HepG2 (cell line): ENCODE measurements around the gene HAO2. TPM values are rescaled to one million over a fixed set of nuclear protein-coding genes. Genes with fewer than 3 reads are reported as not detected.
A peak's percentile ranks its signal among the peaks of the same experiment; 100 is the strongest.

Source experiments
- PCBP2 ChIP-seq: fragments of 200-400 bp; formaldehyde crosslinking; optimal IDR thresholded peaks from 2 replicates; pipeline ENCODE3; 2018; ENCODE audit warnings: low read length, low read depth; ENCODE audit not compliant: poor library complexity, severe bottlenecking
- PRPF4 ChIP-seq: fragments of 200-400 bp; formaldehyde crosslinking; IDR thresholded peaks from 2 replicates; pipeline ENCODE4 v1.6.1; 2016; ENCODE audit warnings: low read length, low read depth; ENCODE audit not compliant: poor library complexity, severe bottlenecking
- RFXAP ChIP-seq: sonication (generic); formaldehyde crosslinking; IDR thresholded peaks from 2 replicates; pipeline ENCODE4 v1.4.0; 2020; ENCODE audit warnings: missing genetic modification reagents, borderline replicate concordance
- TARDBP ChIP-seq: sonication (generic); formaldehyde crosslinking; IDR thresholded peaks from 2 replicates; pipeline ENCODE4 v1.8.0; 2022; ENCODE audit warnings: mild to moderate bottlenecking, missing genetic modification reagents
- TP53 ChIP-seq: sonication (generic); formaldehyde crosslinking; conservative IDR thresholded peaks from 2 replicates; pipeline ENCODE4 v1.4.0; 2020; ENCODE audit warnings: missing genetic modification reagents
- TSC22D2 ChIP-seq: sonication (generic); formaldehyde crosslinking; IDR thresholded peaks from 2 replicates; pipeline ENCODE4 v1.5.1; 2020; ENCODE audit warnings: missing genetic modification reagents, mild to moderate bottlenecking, borderline replicate concordance
- ZFAT ChIP-seq: sonication (generic); formaldehyde crosslinking; conservative IDR thresholded peaks from 2 replicates; pipeline ENCODE4 v1.8.1; 2023; ENCODE audit warnings: missing genetic modification reagents, inconsistent platforms
- ZNF232 ChIP-seq: sonication (generic); formaldehyde crosslinking; IDR thresholded peaks from 2 replicates; pipeline ENCODE4 v1.4.0; 2020; ENCODE audit warnings: missing genetic modification reagents, borderline replicate concordance
- ZNF337 ChIP-seq: sonication (generic); formaldehyde crosslinking; IDR thresholded peaks from 2 replicates; pipeline ENCODE4 v1.5.1; 2020; ENCODE audit warnings: missing genetic modification reagents, low read depth, mild to moderate bottlenecking, borderline replicate concordance
- ZNF350 ChIP-seq: sonication (generic); formaldehyde crosslinking; IDR thresholded peaks from 2 replicates; pipeline ENCODE4 v1.4.0; 2020; ENCODE audit warnings: mild to moderate bottlenecking, low read depth, missing genetic modification reagents, borderline replicate concordance
- ZNF772 ChIP-seq: sonication (generic); formaldehyde crosslinking; IDR thresholded peaks from 2 replicates; pipeline ENCODE4 v1.5.0; 2020; ENCODE audit warnings: mild to moderate bottlenecking, missing genetic modification reagents
- ZNF839 ChIP-seq: sonication (generic); formaldehyde crosslinking; IDR thresholded peaks from 2 replicates; pipeline ENCODE4 v1.4.0; 2020; ENCODE audit warnings: missing genetic modification reagents, mild to moderate bottlenecking, borderline replicate concordance
- polyA plus RNA-seq, 8 experiments: library from polyadenylated mRNA; depleted of rRNA in 3 of 8; stranded (reverse) in 7 of 8; unstranded in 1 of 8; fragments of >200 nt; fragmentation: Illumina TruSeq in 4 of 8; extraction: Trizol in 4 of 8; gene quantifications; 2 replicates each; pipeline versions ENCODE4 v1.2.1 to v1.2.3, GENCODE V29; 2011 to 2016; ENCODE audit warnings: low read depth in 4 of 8, missing spikeins in 1 of 8, mixed read lengths in 1 of 8; ENCODE audit not compliant: insufficient read depth in 1 of 8
- total RNA-seq, 5 experiments: library from RNA; depleted of rRNA; stranded (reverse); fragments of >200 nt; fragmentation: Illumina TruSeq; extraction: Trizol; gene quantifications; 2 replicates each; pipeline ENCODE4 v1.2.3, GENCODE V29; 2016; ENCODE audit warnings: low read depth in 1 of 5
- TF ChIP-seq, protein P1 (sequence below): IDR thresholded peaks from 2 replicates; pipeline ENCODE4 v1.6.1; 2016; ENCODE audit warnings: low read depth
- TF ChIP-seq, protein P2 (sequence below), 2 experiments: fragments of 450-650 bp in 1 of 2; sonication (generic) in 1 of 2; formaldehyde crosslinking in 1 of 2; IDR thresholded peaks; 2 replicates each; pipeline versions ENCODE4 v1.6.1 to v1.8.0; 2016 to 2022; ENCODE audit warnings: antibody characterized with exemption in 1 of 2, mild to moderate bottlenecking in 1 of 2, missing genetic modification reagents in 1 of 2
- TF ChIP-seq, protein P3 (sequence below): sonication (generic); formaldehyde crosslinking; IDR thresholded peaks from 2 replicates; pipeline ENCODE4 v1.8.0; 2022; ENCODE audit warnings: mild to moderate bottlenecking, missing genetic modification reagents, borderline replicate concordance

Gene HAO2
- total and polyA plus RNA-seq, 2 of the 13 experiments (the other 11 are each of a cell fraction or from before 2014, with no cell fraction given): 0.05 to 0.09 TPM

DNA sequence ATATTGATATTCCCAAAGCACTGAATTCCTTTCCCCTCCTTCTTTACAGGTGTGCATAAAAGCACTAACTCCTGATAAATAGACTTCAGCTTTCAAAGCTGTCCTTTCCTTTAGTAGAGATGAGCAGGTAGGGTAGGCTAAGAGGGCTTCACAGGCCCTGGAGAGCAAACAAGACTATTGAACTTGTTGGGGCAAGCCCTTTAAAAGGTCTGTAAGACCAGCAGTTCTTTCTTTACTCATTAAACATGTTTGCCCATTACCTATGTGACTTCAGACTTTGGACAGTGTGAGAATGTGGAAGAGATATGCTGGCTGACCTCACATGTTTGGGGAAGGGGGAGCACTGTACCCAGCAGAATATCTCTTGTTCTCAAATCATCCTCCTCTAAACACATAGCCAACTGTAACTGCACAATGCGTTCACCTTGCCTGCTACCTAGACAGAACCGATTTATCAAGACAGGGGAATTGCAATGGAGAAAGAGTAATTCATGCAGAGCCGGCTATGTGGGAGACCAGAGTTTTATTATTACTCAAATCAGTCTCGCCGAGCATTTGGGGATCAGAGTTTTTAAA lies 27.1 kb upstream of the HAO2 start (continued):
- TF ChIP-seq ZNF350 (CRISPR knock-in tag) (peak; percentile 30; the same call in 1 of the 2 replicates), TP53 (CRISPR knock-in tag) (peak; percentile 99), RFXAP (CRISPR knock-in tag) (peak; percentile 48; the same call in 1 of the 2 replicates), ZFAT (CRISPR knock-in tag) (no peak), ZNF839 (CRISPR knock-in tag) (no peak), PCBP2 (no peak), PRPF4 (no peak), ZNF337 (CRISPR knock-in tag) (0 out of 2 replicates have a peak, but pooled peaks have one; percentile 67), TARDBP (CRISPR knock-in tag) (peak; percentile 83), ZNF772 (peak; percentile 59; the same call in 1 of the 2 replicates), TSC22D2 (CRISPR knock-in tag) (no peak), ZNF232 (CRISPR knock-in tag) (0 out of 2 replicates have a peak, but pooled peaks have one; percentile 19)
- TF ChIP-seq, protein P1, sequence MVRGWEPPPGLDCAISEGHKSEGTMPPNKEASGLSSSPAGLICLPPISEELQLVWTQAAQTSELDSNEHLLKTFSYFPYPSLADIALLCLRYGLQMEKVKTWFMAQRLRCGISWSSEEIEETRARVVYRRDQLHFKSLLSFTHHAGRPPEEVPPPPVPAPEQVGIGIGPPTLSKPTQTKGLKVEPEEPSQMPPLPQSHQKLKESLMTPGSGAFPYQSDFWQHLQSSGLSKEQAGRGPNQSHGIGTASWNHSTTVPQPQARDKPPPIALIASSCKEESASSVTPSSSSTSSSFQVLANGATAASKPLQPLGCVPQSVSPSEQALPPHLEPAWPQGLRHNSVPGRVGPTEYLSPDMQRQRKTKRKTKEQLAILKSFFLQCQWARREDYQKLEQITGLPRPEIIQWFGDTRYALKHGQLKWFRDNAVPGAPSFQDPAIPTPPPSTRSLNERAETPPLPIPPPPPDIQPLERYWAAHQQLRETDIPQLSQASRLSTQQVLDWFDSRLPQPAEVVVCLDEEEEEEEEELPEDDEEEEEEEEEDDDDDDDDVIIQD (CRISPR knock-in tag): peak; percentile 84; the same call in 1 of the 2 replicates
- TF ChIP-seq, protein P2, sequence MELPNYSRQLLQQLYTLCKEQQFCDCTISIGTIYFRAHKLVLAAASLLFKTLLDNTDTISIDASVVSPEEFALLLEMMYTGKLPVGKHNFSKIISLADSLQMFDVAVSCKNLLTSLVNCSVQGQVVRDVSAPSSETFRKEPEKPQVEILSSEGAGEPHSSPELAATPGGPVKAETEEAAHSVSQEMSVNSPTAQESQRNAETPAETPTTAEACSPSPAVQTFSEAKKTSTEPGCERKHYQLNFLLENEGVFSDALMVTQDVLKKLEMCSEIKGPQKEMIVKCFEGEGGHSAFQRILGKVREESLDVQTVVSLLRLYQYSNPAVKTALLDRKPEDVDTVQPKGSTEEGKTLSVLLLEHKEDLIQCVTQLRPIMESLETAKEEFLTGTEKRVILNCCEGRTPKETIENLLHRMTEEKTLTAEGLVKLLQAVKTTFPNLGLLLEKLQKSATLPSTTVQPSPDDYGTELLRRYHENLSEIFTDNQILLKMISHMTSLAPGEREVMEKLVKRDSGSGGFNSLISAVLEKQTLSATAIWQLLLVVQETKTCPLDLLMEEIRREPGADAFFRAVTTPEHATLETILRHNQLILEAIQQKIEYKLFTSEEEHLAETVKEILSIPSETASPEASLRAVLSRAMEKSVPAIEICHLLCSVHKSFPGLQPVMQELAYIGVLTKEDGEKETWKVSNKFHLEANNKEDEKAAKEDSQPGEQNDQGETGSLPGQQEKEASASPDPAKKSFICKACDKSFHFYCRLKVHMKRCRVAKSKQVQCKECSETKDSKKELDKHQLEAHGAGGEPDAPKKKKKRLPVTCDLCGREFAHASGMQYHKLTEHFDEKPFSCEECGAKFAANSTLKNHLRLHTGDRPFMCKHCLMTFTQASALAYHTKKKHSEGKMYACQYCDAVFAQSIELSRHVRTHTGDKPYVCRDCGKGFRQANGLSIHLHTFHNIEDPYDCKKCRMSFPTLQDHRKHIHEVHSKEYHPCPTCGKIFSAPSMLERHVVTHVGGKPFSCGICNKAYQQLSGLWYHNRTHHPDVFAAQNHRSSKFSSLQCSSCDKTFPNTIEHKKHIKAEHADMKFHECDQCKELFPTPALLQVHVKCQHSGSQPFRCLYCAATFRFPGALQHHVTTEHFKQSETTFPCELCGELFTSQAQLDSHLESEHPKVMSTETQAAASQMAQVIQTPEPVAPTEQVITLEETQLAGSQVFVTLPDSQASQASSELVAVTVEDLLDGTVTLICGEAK (IDR thresholded peaks at IDR 0.05): no peak
- TF ChIP-seq, protein P2 (CRISPR knock-in tag; IDR thresholded peaks at IDR 0.05): peak; percentile 36; the same call in 1 of the 2 replicates
- TF ChIP-seq, protein P3, sequence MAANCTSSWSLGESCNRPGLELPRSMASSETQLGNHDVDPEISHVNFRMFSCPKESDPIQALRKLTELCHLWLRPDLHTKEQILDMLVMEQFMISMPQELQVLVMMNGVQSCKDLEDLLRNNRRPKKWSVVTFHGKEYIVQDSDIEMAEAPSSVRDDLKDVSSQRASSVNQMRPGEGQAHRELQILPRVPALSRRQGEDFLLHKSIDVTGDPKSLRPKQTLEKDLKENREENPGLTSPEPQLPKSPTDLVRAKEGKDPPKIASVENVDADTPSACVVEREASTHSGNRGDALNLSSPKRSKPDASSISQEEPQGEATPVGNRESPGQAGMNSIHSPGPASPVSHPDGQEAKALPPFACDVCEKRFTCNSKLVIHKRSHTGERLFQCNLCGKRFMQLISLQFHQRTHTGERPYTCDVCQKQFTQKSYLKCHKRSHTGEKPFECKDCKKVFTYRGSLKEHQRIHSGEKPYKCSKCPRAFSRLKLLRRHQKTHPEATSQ: no peak
